Uterus (tissue), 4 donors: Measurements from ENCODE around the gene RGL1. TPM values are rescaled to one million over a fixed set of nuclear protein-coding genes. Genes with fewer than 3 reads are reported as not detected.
"Not testable (repeated sequence)": the region's sequence is repeated elsewhere in the genome, so short reads cannot be mapped to it uniquely, and the experiment has no call there.

Experiments used
- DNase-seq, 2 donors: peaks; one replicate each; pipeline ENCODE4 v3.0.0-alpha.2; 2019 to 2020
- H3K27ac ChIP-seq, 2 donors: fragments of 200-600 bp; sonication (generic); 1 replicate in 1 of 2; 2 replicates in 1 of 2; pipeline ENCODE4 v1.5.1; 2016 to 2018
- H3K27me3 ChIP-seq, 2 donors: fragments of 200-600 bp; sonication (generic); one replicate each; pipeline ENCODE4 v1.5.1; 2018 to 2019; ENCODE audit warnings: control low read depth in 1 of 2
- H3K36me3 ChIP-seq, 2 donors: fragments of 200-600 bp; sonication (generic); one replicate each; pipeline ENCODE4 v1.5.1; 2019; ENCODE audit warnings: control low read depth in 1 of 2
- H3K4me1 ChIP-seq, 2 donors: fragments of 200-600 bp; sonication (generic); one replicate each; pipeline ENCODE4 v1.5.1; 2018 to 2019; ENCODE audit warnings: control low read depth in 1 of 2
- H3K4me3 ChIP-seq, 2 donors: fragments of 200-600 bp; sonication (generic); 1 replicate in 1 of 2; 2 replicates in 1 of 2; pipeline ENCODE4 v1.5.1; 2018 to 2019; ENCODE audit warnings: mild to moderate bottlenecking in 1 of 2
- H3K9me3 ChIP-seq, 2 donors: fragments of 200-600 bp; sonication (generic); one replicate each; pipeline ENCODE4 v1.5.1; 2019; ENCODE audit warnings: control low read depth in 1 of 2
- CTCF ChIP-seq, 4 experiments: fragments of 200-600 bp in 2 of 4; fragments of 450-650 bp in 2 of 4; sonication (generic) in 2 of 4; IDR thresholded peaks; one replicate each; pipeline ENCODE4 v1.5.1; 2016 to 2019; ENCODE audit warnings: antibody characterized with exemption in 4 of 4, mild to moderate bottlenecking in 2 of 4, moderate library complexity in 1 of 4
- POLR2A ChIP-seq, 2 donors: fragments of 450-650 bp; IDR thresholded peaks; one replicate each; pipeline ENCODE4 v1.6.1; 2016; ENCODE audit warnings: antibody characterized with exemption in 2 of 2, mild to moderate bottlenecking in 1 of 2, moderate library complexity in 1 of 2
- intact Hi-C: fragments of 100-400 bp; cut with DNase I; formaldehyde crosslinking; loops from one replicate; pipeline ENCODE4 v1.15.1; 2023; ENCODE audit warnings: low total_unique reads
- total RNA-seq, 4 donors: library from RNA; depleted of rRNA in 3 of 4; stranded (reverse); fragments of >200 nt in 3 of 4; gene quantifications; one replicate each; pipeline versions ENCODE4 v1.1.0 to v1.2.4, GENCODE V29; 2014 to 2023
- donor health status: DM: yes; HTN: yes; CAD: no.

RGL1 gene
- total RNA-seq, 4 donors from 2014 or later, result 6.9 to 92.9 (median 16.3) TPM

GRCh38 chr1:183783767-183784637 lies 20.9 kb upstream of the RGL1 start:
- no peaks in the 10 kb centered on the region for H3K36me3 ChIP-seq
- no peaks in the 10 kb centered on the region for H3K4me1 ChIP-seq
- no peak overlapping the region for H3K27ac ChIP-seq
- H3K4me3 ChIP-seq, result no peak overlapping the region
- no peaks in the 10 kb centered on the region for H3K9me3 ChIP-seq
- TF ChIP-seq POLR2A (IDR thresholded peaks at IDR 0.05), result no peak
- TF ChIP-seq CTCF (IDR thresholded peaks at IDR 0.05), result no peak
- intact Hi-C loops, result no loop called here
- peak; percentile 68 to 71 for DNase-seq
- no peaks in the 10 kb centered on the region for H3K27me3 ChIP-seq

DNA sequence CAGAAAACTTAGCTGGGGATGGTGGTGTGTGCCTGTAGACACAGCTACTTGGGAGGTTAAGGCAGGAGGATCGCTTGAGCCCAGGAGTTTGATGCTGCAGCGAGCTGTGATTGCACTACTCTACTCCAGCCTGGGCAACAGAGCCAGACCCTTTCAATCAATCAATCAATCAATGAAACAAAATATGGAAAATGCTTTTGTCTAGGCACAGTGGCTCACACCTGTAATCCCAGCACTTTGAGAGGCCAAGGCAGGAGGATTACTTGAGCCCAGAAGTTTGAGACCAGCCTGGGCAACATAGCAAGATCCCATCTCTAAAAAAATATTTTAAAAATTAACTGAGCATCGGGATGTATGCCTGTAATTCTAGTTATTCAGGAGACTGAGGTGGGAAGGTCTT lies 19.0 kb upstream of the RGL1 start:
- H3K27me3 ChIP-seq, DNase-seq, intact Hi-C loops: not testable (repeated sequence)

DNA sequence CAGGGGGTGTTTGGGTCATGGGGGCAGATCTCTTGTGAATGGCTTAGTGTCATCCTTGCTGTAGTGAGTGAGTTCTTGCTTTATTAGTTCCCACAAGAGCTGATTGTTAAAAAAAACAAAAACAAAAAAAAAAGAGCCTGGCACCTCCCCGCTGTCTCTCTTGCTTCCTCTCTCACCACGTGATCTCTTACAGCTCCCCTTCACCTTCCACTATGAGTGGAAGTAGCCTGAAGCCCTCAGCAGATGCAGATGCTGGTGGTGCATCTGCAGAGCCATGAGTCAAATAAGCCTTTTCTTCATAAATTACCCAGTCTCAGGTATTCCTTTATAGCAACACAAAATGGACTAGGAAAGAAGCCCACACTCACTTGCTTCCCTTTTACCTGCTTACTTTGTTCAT lies 17.2 kb upstream of the RGL1 start:
- Histone ChIP-seq H3K27ac (no peak overlapping the region), H3K4me1 (no peaks in the 10 kb centered on the region), H3K4me3 (no peak overlapping the region), H3K27me3 (no peaks in the 10 kb centered on the region), H3K9me3 (no peaks in the 10 kb centered on the region), H3K36me3 (no peaks in the 10 kb centered on the region)
- intact Hi-C loops, result no loop called here
- DNase-seq, result no peak
- TF ChIP-seq POLR2A (IDR thresholded peaks at IDR 0.05) (no peak), CTCF (IDR thresholded peaks at IDR 0.05) (no peak)

More for the DNA sequence above, 19.0 kb upstream of the RGL1 start:
- H3K36me3 ChIP-seq, H3K4me3 ChIP-seq, H3K9me3 ChIP-seq, H3K27ac ChIP-seq, H3K4me1 ChIP-seq: not testable (repeated sequence)

DNA sequence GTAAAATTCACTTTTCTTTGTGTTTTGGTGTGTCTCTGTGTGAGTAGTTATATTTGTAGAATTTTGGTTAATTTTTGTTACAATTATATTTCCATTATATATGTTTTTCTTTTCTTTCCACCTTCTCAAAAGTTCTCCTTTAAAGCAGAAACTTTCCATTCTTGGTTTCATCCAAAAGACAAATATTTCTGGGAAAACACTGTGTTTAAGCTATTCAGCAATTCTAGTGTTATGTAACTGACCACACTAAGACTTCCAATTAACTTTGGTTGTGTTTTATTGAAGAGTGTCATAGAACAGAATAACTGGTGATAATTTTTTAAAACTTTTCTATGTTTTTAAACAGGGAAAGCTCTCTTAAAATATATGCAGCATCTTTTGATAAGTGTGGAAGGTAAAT lies 13.6 kb upstream of the RGL1 start:
- Histone ChIP-seq H3K36me3 (no peaks in the 10 kb centered on the region), H3K27ac (no peak overlapping the region), H3K9me3 (no peaks in the 10 kb centered on the region), H3K27me3 (no peaks in the 10 kb centered on the region), H3K4me1 (no peaks in the 10 kb centered on the region), H3K4me3 (no peak overlapping the region)
- DNase-seq, result no peak
- TF ChIP-seq POLR2A (IDR thresholded peaks at IDR 0.05) (no peak), CTCF (IDR thresholded peaks at IDR 0.05) (no peak)
- intact Hi-C loops, result no loop called here

- Histone ChIP-seq H3K4me1 (no peaks in the 10 kb centered on the region), H3K27ac (no peak overlapping the region), H3K4me3 (no peak overlapping the region), H3K9me3 (no peaks in the 10 kb centered on the region), H3K36me3 (no peaks in the 10 kb centered on the region), H3K27me3 (no peaks in the 10 kb centered on the region)
- intact Hi-C loops, result no loop called here
- TF ChIP-seq POLR2A (IDR thresholded peaks at IDR 0.05) (no peak), CTCF (IDR thresholded peaks at IDR 0.05) (no peak)
- DNase-seq, result no peak
Observed at GRCh38 chr1:183792300-183792699, 12.6 kb upstream of the RGL1 start.
